Right ventricle myocardium inferior (tissue), 1 donor: ENCODE data around the gene PARD6G. TPM values are rescaled to one million over a fixed set of nuclear protein-coding genes. Genes with fewer than 3 reads are reported as not detected.

ENCODE experiments used
- ATAC-seq: fragments of 200-7000 bp; cut with Tn5 transposase; one replicate; pipeline ENCODE4 v1.9.1; 2020; ENCODE audit warnings: mild to moderate bottlenecking, moderate library complexity
- DNase-seq: peaks from one replicate; pipeline ENCODE4 v3.0.0; 2021; ENCODE audit errors: missing footprints
- intact Hi-C: fragments of 100-400 bp; cut with DNase I; formaldehyde crosslinking; loops from one replicate; pipeline ENCODE4 v1.11.0; 2022
- total RNA-seq: library from RNA; stranded (reverse); fragmentation: NEBNext Ultra II Directional; extraction: Animal tissue kit (Norgen Biotek cat#: 25700); gene quantifications from one replicate; pipeline ENCODE4 v1.2.1, GENCODE V29; 2021
- donor health status: DM: no; HTN: yes; CAD: no; lungs with severe emphysema.

PARD6G gene
- total RNA-seq, 1 donor from 2014 or later: 2.1 TPM

DNA sequence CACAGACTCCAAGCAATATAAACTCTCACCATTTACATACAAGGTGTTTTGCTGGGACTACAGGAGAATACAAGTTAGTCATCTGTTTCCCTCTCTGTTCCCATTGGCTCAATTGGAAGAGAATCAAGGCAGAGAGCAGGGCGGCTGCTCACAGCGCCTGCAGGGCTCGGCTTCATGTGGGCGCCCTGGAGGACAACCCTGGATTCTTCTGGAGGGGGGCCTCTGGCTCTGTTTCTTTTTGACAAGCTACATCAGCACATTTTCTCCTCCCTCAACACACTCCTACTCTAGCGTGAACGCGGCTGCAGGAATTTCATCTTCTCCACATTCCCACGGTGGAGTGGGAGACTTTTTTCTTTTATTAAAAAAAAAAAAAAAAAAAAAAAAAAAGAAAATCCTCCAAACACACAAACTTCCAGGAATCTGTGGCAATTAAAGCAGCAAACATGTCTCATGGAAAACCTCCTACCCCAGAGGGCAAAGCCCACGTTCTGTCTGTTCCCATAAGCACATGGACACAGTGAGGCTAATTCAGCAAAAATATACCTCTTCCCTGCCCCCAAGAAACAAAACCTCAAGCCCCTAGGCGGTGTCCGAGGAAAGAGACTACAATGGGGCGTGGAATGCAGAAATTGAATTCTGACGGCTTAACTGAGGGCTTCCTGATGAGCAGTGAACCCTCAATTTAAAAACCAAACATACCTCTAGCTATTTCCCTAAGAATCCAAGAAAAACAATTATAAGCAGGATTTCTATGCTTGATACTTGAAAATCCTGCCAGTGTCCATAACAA lies 50.6 kb downstream of the PARD6G start:
- ATAC-seq: no peak
- no peak for DNase-seq
- intact Hi-C loops: no loop called here

DNA sequence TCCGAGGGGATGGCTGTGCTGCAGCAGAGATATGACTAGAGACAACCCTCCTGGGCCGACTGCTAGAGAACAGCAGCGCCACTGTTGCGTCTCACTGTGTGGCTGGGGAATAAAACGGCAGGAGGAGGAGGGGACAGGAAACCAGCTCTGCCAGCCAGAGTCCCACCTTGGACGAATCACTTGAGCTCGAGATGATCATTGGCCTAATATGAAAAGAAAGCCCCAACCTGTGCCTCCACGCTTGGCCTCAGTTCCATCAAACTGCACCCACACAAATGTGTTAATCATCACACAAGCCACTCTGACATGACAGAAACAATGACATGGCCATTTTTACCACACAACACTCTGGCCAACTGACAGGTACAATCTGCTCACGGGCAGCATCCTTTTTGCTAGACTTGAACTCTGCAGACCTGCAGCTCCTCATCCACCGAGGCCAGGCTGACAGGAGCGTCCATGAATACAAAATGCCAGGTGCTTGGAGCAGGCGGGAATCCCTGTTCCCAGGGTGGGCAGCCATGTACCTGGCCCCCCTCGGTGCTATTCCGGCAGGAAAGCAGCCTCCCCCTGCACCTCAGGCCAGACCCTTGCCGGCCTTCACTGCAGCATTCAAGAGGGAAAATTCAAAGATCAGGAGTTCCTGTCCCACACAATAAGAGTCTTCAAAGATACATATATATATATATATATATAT lies 52.3 kb downstream of the PARD6G start:
- intact Hi-C loops: no loop called here
- ATAC-seq (no peak), DNase-seq (no peak)

DNA sequence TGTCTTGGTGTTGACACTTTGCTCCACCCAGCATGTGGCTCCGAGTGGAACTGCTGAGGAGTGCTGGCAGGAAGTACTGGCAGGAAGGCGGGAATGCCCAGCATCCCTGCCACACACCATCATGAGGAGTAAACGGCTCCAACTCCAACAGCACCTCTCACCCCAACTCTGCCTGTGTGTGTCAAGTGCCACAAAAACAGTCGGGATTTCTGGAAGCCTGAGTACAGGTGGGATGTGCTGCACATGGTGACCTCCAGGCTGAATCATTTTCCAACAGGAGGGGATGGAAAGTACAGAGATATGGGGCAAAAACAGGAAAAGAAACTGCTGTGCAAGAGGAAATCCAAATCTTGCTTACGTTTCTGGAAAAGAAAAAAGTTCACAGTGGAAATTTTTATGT lies 53.6 kb downstream of the PARD6G start:
- ATAC-seq (no peak), DNase-seq (no peak)
- intact Hi-C loops: no loop called here

DNA sequence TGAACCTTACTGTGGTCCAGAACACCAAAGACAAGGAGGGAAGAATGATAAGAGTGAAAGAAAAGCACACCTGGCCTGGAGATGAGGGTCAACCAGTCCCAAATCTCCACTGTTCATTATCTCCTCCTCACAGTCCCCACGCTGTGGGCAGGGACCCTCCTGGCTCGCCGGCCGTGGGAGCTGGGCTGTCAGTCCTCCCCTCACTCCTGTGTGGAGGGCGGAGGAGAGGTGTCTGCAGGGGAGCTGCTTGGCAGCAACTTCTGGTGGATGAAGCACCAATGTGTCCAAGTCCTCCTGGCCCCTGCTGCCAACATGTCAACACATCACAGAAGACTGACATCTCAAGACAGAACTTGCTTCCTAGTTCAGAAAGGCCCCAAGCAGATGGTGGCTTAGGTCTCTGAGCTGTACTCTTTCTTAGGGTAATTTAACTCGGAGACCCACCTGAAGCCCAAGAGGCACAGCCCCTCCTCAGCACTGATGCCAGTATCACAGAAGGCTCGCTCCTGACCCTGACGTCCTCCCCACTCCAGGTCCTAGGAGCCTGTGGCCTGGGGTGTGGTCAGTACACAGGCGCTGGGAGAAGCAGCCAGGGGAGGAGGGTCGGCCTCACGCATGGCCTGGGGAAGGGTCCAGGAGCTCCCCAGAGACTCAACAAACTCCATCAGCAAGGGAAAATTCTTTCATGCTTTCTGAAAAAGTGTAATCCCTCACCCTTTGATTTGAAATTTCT lies 54.5 kb downstream of the PARD6G start:
- DNase-seq (no peak), ATAC-seq (no peak)
- intact Hi-C loops: no loop called here

- intact Hi-C loops: no loop called here
- ATAC-seq (no peak), DNase-seq (no peak)
Measured at GRCh38 chr18:80191907-80192652, 55.2 kb downstream of the PARD6G start.

DNA sequence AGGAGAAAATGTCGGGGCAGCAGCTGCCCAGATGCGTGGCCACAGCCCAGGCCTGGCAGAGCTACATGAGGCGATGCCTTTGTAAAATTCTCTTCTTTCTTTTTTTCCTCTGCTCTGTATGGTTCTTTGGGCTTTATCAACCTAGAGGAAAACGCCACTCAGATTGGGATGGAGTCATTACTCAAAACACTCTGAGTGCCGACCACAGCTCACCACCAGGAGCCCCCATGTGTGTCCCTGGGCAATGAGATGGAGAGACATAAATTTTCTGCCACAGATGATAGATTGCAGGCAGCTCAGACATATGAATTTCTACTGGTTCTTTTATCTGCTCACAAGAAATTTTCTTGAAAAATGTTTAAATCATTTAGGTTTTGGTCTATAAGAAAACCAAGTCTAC lies 56.0 kb downstream of the PARD6G start:
- no peak for ATAC-seq
- intact Hi-C loops: no loop called here
- DNase-seq: no peak

GRCh38 chr18:80190311-80190710 lies 57.0 kb downstream of the PARD6G start:
- no peak for DNase-seq
- no peak for ATAC-seq
- intact Hi-C loops: no loop called here

GRCh38 chr18:80189531-80189865 lies 57.8 kb downstream of the PARD6G start:
- no peak for DNase-seq
- no peak for ATAC-seq
- intact Hi-C loops: no loop called here

GRCh38 chr18:80188643-80189530 lies 58.4 kb downstream of the PARD6G start:
- intact Hi-C loops: no loop called here
- ATAC-seq (no peak), DNase-seq (no peak)

DNA sequence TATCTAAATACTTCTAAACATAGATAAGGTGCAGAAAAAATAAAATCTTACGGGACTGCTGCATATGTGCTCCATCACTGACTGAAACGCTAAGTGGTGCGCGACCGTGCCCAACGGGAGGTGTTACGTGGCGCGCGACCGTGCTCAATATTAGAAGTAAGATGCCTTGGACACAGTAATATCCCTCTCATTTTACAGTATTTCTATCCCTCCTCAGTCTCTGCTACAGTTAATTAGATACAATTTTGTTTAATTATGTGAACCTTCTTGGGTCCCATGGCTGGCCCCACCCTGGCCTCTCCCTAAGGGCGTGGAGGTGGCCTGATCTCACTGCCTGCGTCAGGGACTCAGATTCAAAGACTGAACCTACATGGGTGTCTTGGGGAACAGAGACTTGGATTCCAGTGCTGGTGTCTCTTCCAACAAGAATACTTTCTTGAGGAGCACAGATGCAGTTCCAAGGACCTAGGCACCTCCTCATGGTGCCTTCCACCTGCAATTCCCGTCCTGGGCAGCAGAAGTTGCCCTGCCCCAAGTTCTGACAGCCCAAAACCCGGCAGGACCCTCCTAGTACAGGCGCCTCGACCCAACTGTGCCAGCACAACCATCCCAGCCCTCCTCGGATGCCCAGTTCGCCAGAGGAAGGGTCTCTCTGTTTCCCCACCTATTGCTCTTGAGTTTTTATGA lies 59.2 kb downstream of the PARD6G start:
- intact Hi-C loops: no loop called here
- no peak for ATAC-seq
- DNase-seq: no peak

DNA sequence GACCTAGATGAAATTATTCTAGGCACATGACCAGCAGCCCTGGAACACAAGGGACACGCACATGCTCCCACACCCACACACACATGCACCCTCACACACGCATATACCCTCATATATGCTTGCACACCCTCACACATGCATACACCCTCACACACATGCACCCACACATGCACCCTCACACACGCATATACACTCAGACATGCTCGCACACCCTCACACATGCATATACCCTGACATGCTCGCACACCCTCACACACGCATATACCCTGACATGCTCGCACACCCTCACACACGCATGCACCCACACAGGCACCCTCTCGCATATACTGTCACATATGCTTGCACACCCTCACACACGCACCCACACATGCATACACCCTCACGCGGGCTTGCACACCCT lies 61.8 kb downstream of the PARD6G start:
- intact Hi-C loops: no loop called here
- DNase-seq (no peak), ATAC-seq (no peak)

- intact Hi-C loops: no loop called here
- DNase-seq: no peak
- no peak for ATAC-seq
Measured at GRCh38 chr18:80184243-80184772, 63.0 kb downstream of the PARD6G start.

GRCh38 chr18:80183273-80184050 lies 63.9 kb downstream of the PARD6G start:
- ATAC-seq (no peak), DNase-seq (no peak)
- intact Hi-C loops: no loop called here

DNA sequence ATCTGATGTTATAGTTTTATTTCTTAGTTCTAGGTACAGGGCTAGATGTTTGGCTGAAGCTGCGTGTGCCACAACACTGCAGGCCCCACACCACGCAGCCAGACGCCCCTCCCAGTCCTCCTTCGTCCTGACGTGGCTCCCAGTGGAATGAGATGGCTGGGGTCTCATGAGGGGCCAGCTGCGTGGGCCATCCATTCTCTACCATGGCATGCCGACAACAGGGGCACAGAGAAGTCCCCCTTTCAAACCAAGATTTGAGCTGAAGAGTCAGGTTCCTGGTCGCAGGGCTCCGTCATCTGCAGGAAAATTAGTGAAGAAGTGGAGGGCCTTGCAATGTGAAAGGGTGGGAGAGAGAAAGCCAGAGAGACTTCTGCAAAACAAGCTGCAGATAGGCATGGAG lies 64.5 kb downstream of the PARD6G start:
- ATAC-seq (no peak), DNase-seq (no peak)
- intact Hi-C loops: no loop called here

DNA sequence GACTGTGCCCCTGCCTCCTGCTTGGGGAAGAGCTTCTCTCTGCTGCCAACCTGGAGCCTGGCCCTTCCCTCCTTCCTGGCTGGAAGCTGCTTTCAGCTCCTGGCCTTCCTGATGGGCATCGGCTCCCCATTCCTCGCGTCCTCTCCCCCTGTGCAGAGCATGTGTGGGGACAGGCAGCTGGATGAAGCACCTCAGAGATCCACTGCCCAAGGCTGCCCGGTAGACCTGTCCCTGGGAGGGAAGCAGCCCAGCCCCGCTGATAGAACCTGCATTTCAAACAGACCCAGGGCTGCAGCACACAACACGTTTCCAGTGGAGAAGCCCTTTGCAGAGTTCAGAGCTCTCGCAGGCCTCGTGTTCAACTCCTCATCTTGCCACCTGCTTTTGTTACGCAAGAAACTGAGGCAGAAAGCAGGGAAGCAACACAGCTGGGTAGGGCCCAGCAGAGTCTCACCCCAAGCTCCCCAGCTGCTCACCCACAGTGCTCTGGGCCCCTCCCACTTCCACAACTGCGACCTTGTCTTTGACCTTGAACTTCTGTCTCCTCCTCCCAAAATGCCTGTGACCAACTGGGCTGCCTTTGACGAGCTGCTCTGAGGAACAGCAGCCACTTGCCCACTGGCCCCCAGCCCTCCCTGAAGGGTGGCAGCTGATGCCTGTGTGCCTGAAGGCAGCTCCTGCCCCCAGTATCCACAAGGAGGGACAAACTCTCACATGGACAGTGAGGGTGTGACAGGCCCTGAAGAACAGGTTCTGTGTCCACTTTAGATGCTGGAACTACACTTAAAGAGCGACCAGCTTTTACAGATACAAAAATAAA lies 65.5 kb downstream of the PARD6G start:
- intact Hi-C loops: no loop called here
- no peak for DNase-seq
- ATAC-seq: no peak
